Measurements from ENCODE around the gene MNAT1.

The MNAT1 gene

DNA sequence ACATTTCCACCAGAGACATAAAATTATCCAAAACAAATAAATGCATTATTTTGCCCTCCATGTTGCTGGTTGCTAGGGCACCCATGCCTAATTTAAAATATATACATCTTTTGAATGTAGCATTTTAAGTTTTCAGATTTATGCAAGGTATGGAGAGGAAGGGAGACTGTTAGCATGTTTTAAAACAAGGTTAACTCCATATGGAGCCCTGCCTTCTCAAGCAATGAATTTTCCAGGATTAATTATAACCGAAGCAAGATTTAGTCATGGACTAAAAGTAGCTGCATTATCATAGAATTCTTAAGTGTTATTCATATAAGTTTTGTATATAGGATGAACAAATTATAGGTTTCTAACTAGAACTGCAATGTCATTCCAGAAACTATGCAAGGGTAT is 209.1 kb downstream of the MNAT1 start:
- no peak for DNase-seq
- no peaks in the 10 kb centered on the region for H3K9me3 ChIP-seq (ENCODE audit: control extremely low read depth in 1 of 5, control insufficient read depth in 4 of 5, insufficient read depth in 2 of 5, low read depth in 1 of 5, low read length in 4 of 5)
- H3K4me1 ChIP-seq (ENCODE audit: control extremely low read depth in 1 of 4, control insufficient read depth in 4 of 4, insufficient read depth in 4 of 4, low read length in 3 of 4), result no peaks in the 10 kb centered on the region
- no CpG with 5 or more reads among the region's 1 CpG for WGBS (ENCODE audit: insufficient coverage)
- no peaks in the 10 kb centered on the region for H3K27me3 ChIP-seq (replicated peaks in 2 of 5; ENCODE audit: control insufficient read depth in 4 of 5, insufficient read depth in 5 of 5, low read length in 4 of 5)
- ChIA-PET CTCF (no interaction called here), POLR2A (interaction anchor here (0.6 kb wide), 1 partner anchor 17 kb away, joined by 3 read pairs; no protein-coding TSS in a partner anchor)
- H3K36me3 ChIP-seq (ENCODE audit: control insufficient read depth in 4 of 4, insufficient read depth in 4 of 4, low read length in 3 of 4), result peaks cover 0 to 4% (median 2%) of the 10 kb centered on the region in 4 experiments
- no peak overlapping the region for H3K27ac ChIP-seq (ENCODE audit: insufficient read depth in 1 of 2, low read depth in 1 of 2, low read length in 2 of 2, poor library complexity in 1 of 2, severe bottlenecking in 2 of 2)
- no peak overlapping the region for H3K4me3 ChIP-seq (ENCODE audit: control insufficient read depth in 1 of 7, extremely low read depth in 1 of 7, insufficient read depth in 4 of 7, low read depth in 2 of 7, low read length in 6 of 7)

DNA sequence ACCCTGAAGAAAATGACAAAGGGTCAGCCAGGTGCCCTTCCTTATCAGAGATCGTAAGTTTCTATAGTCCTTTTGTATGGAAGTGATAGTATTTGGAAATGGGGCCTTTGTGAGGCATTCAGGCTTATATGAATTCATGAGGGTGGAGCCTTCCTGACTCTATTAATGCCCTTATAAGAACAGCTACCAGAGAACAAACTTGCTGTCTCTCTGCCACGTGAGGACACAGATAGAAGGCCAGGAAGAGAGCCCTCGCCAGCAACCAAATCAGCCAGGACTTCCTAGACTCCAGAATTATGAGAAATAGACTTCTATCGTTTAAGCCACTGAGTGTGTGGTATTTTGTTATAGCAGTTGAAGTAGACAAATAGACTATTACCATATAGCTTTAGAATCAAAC is 209.6 kb downstream of the MNAT1 start:
- CTCF ChIA-PET, result no interaction called here
- H3K4me1 ChIP-seq (ENCODE audit: control extremely low read depth in 1 of 4, control insufficient read depth in 4 of 4, insufficient read depth in 4 of 4, low read length in 3 of 4), result no peaks in the 10 kb centered on the region
- POLR2A ChIA-PET, result no interaction called here
- DNase-seq, result no peak
- no peak overlapping the region for H3K4me3 ChIP-seq (ENCODE audit: control insufficient read depth in 1 of 7, extremely low read depth in 1 of 7, insufficient read depth in 4 of 7, low read depth in 2 of 7, low read length in 6 of 7)
- H3K36me3 ChIP-seq (ENCODE audit: control insufficient read depth in 4 of 4, insufficient read depth in 4 of 4, low read length in 3 of 4), result peaks cover 0 to 4% (median 2%) of the 10 kb centered on the region in 4 experiments
- H3K9me3 ChIP-seq (ENCODE audit: control extremely low read depth in 1 of 5, control insufficient read depth in 4 of 5, insufficient read depth in 2 of 5, low read depth in 1 of 5, low read length in 4 of 5), result no peaks in the 10 kb centered on the region
- 100% methylated on average over 2 of the region's 4 CpGs for WGBS (ENCODE audit: insufficient coverage)
- H3K27me3 ChIP-seq (replicated peaks in 2 of 5; ENCODE audit: control insufficient read depth in 4 of 5, insufficient read depth in 5 of 5, low read length in 4 of 5), result no peaks in the 10 kb centered on the region
- no peak overlapping the region for H3K27ac ChIP-seq (ENCODE audit: insufficient read depth in 1 of 2, low read depth in 1 of 2, low read length in 2 of 2, poor library complexity in 1 of 2, severe bottlenecking in 2 of 2)

GRCh38 chr14:60945984-60946383 is 211.4 kb downstream of the MNAT1 start:
- Histone ChIP-seq H3K4me3 (ENCODE audit: control insufficient read depth in 1 of 7, extremely low read depth in 1 of 7, insufficient read depth in 4 of 7, low read depth in 2 of 7, low read length in 6 of 7) (no peak overlapping the region), H3K9me3 (ENCODE audit: control extremely low read depth in 1 of 5, control insufficient read depth in 4 of 5, insufficient read depth in 2 of 5, low read depth in 1 of 5, low read length in 4 of 5) (no peaks in the 10 kb centered on the region), H3K27me3 (replicated peaks in 2 of 5; ENCODE audit: control insufficient read depth in 4 of 5, insufficient read depth in 5 of 5, low read length in 4 of 5) (no peaks in the 10 kb centered on the region), H3K27ac (ENCODE audit: insufficient read depth in 1 of 2, low read depth in 1 of 2, low read length in 2 of 2, poor library complexity in 1 of 2, severe bottlenecking in 2 of 2) (no peak overlapping the region), H3K4me1 (ENCODE audit: control extremely low read depth in 1 of 4, control insufficient read depth in 4 of 4, insufficient read depth in 4 of 4, low read length in 3 of 4) (no peaks in the 10 kb centered on the region), H3K36me3 (ENCODE audit: control insufficient read depth in 4 of 4, insufficient read depth in 4 of 4, low read length in 3 of 4) (peaks cover 0 to 4% (median 2%) of the 10 kb centered on the region in 4 experiments)
- DNase-seq, result peak in 2 of 3 donors; percentile 6 to 7
- POLR2A ChIA-PET, result no interaction called here
- WGBS (ENCODE audit: insufficient coverage), result 100% methylated on average over 1 of the region's 1 CpG
- CTCF ChIA-PET, result no interaction called here

- H3K27ac ChIP-seq (ENCODE audit: insufficient read depth in 1 of 2, low read depth in 1 of 2, low read length in 2 of 2, poor library complexity in 1 of 2, severe bottlenecking in 2 of 2), result no peak overlapping the region
- H3K4me1 ChIP-seq (ENCODE audit: control extremely low read depth in 1 of 4, control insufficient read depth in 4 of 4, insufficient read depth in 4 of 4, low read length in 3 of 4), result no peaks in the 10 kb centered on the region
- ChIA-PET POLR2A (no interaction called here), CTCF (no interaction called here)
- H3K27me3 ChIP-seq (replicated peaks in 2 of 5; ENCODE audit: control insufficient read depth in 4 of 5, insufficient read depth in 5 of 5, low read length in 4 of 5), result no peaks in the 10 kb centered on the region
- no peak overlapping the region for H3K4me3 ChIP-seq (ENCODE audit: control insufficient read depth in 1 of 7, extremely low read depth in 1 of 7, insufficient read depth in 4 of 7, low read depth in 2 of 7, low read length in 6 of 7)
- 100% methylated on average over 2 of the region's 3 CpGs for WGBS (ENCODE audit: insufficient coverage)
- H3K36me3 ChIP-seq (ENCODE audit: control insufficient read depth in 4 of 4, insufficient read depth in 4 of 4, low read length in 3 of 4), result peaks cover 0 to 4% (median 2%) of the 10 kb centered on the region in 4 experiments
- DNase-seq, result no peak
- no peaks in the 10 kb centered on the region for H3K9me3 ChIP-seq (ENCODE audit: control extremely low read depth in 1 of 5, control insufficient read depth in 4 of 5, insufficient read depth in 2 of 5, low read depth in 1 of 5, low read length in 4 of 5)
Observed at GRCh38 chr14:60946773-60947172, 212.2 kb downstream of the MNAT1 start.

GRCh38 chr14:60951776-60952435 is 217.3 kb downstream of the MNAT1 start:
- ChIA-PET POLR2A (no interaction called here), CTCF (no interaction called here)
- H3K36me3 ChIP-seq (ENCODE audit: control insufficient read depth in 4 of 4, insufficient read depth in 4 of 4, low read length in 3 of 4), result peaks cover 0 to 3% (median 0%) of the 10 kb centered on the region in 4 experiments
- H3K9me3 ChIP-seq (ENCODE audit: control extremely low read depth in 1 of 5, control insufficient read depth in 4 of 5, insufficient read depth in 2 of 5, low read depth in 1 of 5, low read length in 4 of 5), result peaks cover 0 to 24% (median 4%) of the 10 kb centered on the region in 5 experiments
- WGBS (ENCODE audit: insufficient coverage), result 100% methylated on average over 1 of the region's 3 CpGs
- no peak overlapping the region for H3K27ac ChIP-seq (ENCODE audit: insufficient read depth in 1 of 2, low read depth in 1 of 2, low read length in 2 of 2, poor library complexity in 1 of 2, severe bottlenecking in 2 of 2)
- H3K4me1 ChIP-seq (ENCODE audit: control extremely low read depth in 1 of 4, control insufficient read depth in 4 of 4, insufficient read depth in 4 of 4, low read length in 3 of 4), result no peaks in the 10 kb centered on the region
- DNase-seq, result no peak
- H3K4me3 ChIP-seq (ENCODE audit: control insufficient read depth in 1 of 7, extremely low read depth in 1 of 7, insufficient read depth in 4 of 7, low read depth in 2 of 7, low read length in 6 of 7), result no peak overlapping the region
- no peaks in the 10 kb centered on the region for H3K27me3 ChIP-seq (replicated peaks in 2 of 5; ENCODE audit: control insufficient read depth in 4 of 5, insufficient read depth in 5 of 5, low read length in 4 of 5)

DNA sequence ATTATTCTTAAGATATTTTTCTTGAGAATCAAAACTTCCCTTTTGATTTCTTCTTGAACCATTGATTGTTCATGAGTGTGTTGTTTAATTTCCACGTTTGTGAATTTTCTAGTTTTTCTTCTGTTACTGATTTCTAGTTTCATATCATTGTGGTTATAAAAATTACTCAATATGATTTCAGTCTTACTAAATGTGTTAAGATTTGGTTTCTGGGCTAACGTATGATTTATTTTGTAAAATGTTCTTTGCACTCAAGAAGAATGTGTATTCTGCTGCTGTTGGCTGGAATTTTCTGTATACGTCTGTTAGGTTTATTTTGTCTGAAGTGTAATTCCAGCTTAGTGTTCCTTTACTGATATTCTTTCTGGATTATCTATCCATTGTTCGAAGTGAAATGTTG is 221.6 kb downstream of the MNAT1 start:
- no peak for DNase-seq
- Histone ChIP-seq H3K27ac (ENCODE audit: insufficient read depth in 1 of 2, low read depth in 1 of 2, low read length in 2 of 2, poor library complexity in 1 of 2, severe bottlenecking in 2 of 2) (no peak overlapping the region), H3K36me3 (ENCODE audit: control insufficient read depth in 4 of 4, insufficient read depth in 4 of 4, low read length in 3 of 4) (peaks cover 0 to 12% (median 0%) of the 10 kb centered on the region in 4 experiments), H3K9me3 (ENCODE audit: control extremely low read depth in 1 of 5, control insufficient read depth in 4 of 5, insufficient read depth in 2 of 5, low read depth in 1 of 5, low read length in 4 of 5) (peaks cover 9 to 52% (median 16%) of the 10 kb centered on the region in 5 experiments), H3K4me1 (ENCODE audit: control extremely low read depth in 1 of 4, control insufficient read depth in 4 of 4, insufficient read depth in 4 of 4, low read length in 3 of 4) (no peaks in the 10 kb centered on the region), H3K27me3 (replicated peaks in 2 of 5; ENCODE audit: control insufficient read depth in 4 of 5, insufficient read depth in 5 of 5, low read length in 4 of 5) (no peaks in the 10 kb centered on the region), H3K4me3 (ENCODE audit: control insufficient read depth in 1 of 7, extremely low read depth in 1 of 7, insufficient read depth in 4 of 7, low read depth in 2 of 7, low read length in 6 of 7) (no peak overlapping the region)
- ChIA-PET CTCF (no interaction called here), POLR2A (no interaction called here)
- WGBS (ENCODE audit: insufficient coverage), result no CpG with 5 or more reads among the region's 4 CpGs

GRCh38 chr14:60956632-60957031 is 222.1 kb downstream of the MNAT1 start:
- Histone ChIP-seq H3K27ac (ENCODE audit: insufficient read depth in 1 of 2, low read depth in 1 of 2, low read length in 2 of 2, poor library complexity in 1 of 2, severe bottlenecking in 2 of 2) (no peak overlapping the region), H3K36me3 (ENCODE audit: control insufficient read depth in 4 of 4, insufficient read depth in 4 of 4, low read length in 3 of 4) (peaks cover 0 to 12% (median 0%) of the 10 kb centered on the region in 4 experiments), H3K27me3 (replicated peaks in 2 of 5; ENCODE audit: control insufficient read depth in 4 of 5, insufficient read depth in 5 of 5, low read length in 4 of 5) (no peaks in the 10 kb centered on the region), H3K9me3 (ENCODE audit: control extremely low read depth in 1 of 5, control insufficient read depth in 4 of 5, insufficient read depth in 2 of 5, low read depth in 1 of 5, low read length in 4 of 5) (peaks cover 9 to 52% (median 16%) of the 10 kb centered on the region in 5 experiments), H3K4me3 (ENCODE audit: control insufficient read depth in 1 of 7, extremely low read depth in 1 of 7, insufficient read depth in 4 of 7, low read depth in 2 of 7, low read length in 6 of 7) (no peak overlapping the region), H3K4me1 (ENCODE audit: control extremely low read depth in 1 of 4, control insufficient read depth in 4 of 4, insufficient read depth in 4 of 4, low read length in 3 of 4) (no peaks in the 10 kb centered on the region)
- ChIA-PET CTCF (no interaction called here), POLR2A (no interaction called here)
- WGBS (ENCODE audit: insufficient coverage), result no CpG with 5 or more reads among the region's 1 CpG
- no peak for DNase-seq

Data from common myeloid progenitor, CD34-positive (primary cell).